Right lung (tissue), 5 donors: ENCODE results near the gene MYCBP2. TPM values are rescaled to one million over a fixed set of nuclear protein-coding genes. Genes with fewer than 3 reads are reported as not detected.
"Not testable (repeated sequence)": the region's sequence is repeated elsewhere in the genome, so short reads cannot be mapped to it uniquely, and the experiment has no call there.

ENCODE experiments used
- DNase-seq, 2 donors: peaks; one replicate each; pipeline ENCODE4 v3.0.0-alpha.2; 2013
- polyA plus RNA-seq, 5 donors: library from polyadenylated mRNA; unstranded; fragments of 120-200 nt; gene quantifications; one replicate each; pipeline versions ENCODE4 v1.2.1 to v1.2.3, GENCODE V29; 2013; ENCODE audit warnings: inconsistent platforms in 1 of 5, low replicate concordance in 1 of 5; ENCODE audit not compliant: insufficient read length in 5 of 5, insufficient read depth in 1 of 5

Gene MYCBP2
- polyA plus RNA-seq, 5 donors: 57.6 to 77.4 (median 69.5) TPM

GRCh38 chr13:77300176-77301037, 26.5 kb downstream of the MYCBP2 start:
- DNase-seq: peak; percentile 36 to 38

GRCh38 chr13:77299587-77299986, 27.3 kb downstream of the MYCBP2 start:
- no peak for DNase-seq

- no peak for DNase-seq
Measured at GRCh38 chr13:77298426-77298825, 28.5 kb downstream of the MYCBP2 start.

- no peak for DNase-seq
Measured at GRCh38 chr13:77291774-77292173, 35.1 kb downstream of the MYCBP2 start.

DNA sequence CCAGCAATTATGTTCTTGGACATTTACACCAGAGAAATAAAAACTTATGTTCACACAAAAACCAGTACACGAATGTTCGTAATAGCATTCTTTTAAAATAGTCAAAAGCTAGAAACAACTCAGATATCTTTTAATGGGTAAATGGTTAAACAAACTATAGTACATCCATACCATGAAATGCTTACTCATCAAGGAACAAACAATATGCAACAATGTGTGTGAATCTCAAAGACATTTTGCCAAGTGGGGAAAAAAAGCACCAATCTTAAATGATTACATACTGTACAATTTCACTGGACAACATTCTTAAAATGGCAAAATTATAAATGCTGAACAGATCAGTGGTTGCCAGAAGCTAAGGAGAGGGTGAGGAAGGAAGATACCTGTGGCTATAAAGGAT, 36.6 kb downstream of the MYCBP2 start:
- DNase-seq: no peak

- no peak for DNase-seq
Measured at GRCh38 chr13:77289851-77290250, 37.0 kb downstream of the MYCBP2 start.

DNA sequence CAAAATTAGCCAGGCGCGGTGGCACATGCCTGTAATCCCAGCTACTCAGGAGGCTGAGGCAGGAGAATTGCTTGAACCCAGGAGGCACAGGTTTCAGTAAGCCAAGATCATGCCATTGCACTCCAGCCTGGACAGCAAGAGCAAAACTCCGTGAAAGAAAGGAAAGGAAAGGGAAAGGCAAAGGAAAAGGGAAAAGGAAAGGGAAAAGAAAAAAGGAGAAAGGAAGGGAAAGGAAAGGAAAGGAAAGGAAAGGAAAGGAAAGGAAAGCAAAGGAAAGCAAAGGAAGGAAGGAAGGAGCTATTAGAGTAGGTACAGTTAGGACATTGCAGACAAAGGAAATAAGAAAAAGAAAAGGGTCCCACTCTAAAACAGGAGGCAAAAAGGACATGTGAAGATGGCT, 41.3 kb downstream of the MYCBP2 start:
- not testable (repeated sequence) for DNase-seq

GRCh38 chr13:77285098-77285497, 41.8 kb downstream of the MYCBP2 start:
- no peak for DNase-seq

DNA sequence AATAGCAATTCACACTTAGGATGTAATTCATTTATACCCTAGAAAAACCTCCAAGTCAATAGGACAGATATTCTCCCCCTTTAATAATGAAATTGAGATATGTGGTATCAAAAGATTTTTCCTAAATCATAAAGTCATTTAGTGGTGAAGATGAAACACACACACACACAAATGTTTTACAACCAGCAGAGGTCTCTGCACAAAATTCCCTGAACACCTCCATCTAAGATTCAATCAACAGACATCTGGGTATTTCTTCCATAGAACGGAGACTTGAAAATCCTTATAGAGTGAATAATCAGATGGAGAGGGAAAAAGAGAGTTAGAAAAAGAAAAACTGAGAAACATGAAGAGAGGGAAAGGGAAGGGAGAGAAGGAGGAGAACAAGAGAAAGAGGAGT, 52.8 kb downstream of the MYCBP2 start:
- DNase-seq: no peak

DNA sequence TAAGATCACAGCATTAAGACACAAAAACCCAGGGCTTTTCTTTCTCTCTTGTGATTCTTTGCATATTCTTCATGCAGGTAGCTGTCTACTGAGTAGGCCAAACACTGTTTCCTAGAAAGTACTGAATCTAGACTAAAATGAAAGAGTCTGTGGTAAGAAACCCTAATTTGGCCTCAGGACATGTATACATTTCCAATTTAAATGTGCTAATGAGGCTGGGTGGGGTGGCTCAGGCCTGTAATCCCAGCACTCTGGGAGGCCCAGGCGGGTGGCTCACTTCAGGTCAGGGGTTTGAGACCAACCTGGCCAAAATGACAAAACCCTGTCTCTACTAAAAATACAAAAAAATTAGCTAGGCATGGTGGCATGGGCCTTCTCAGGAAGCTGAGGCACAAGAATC, 57.8 kb downstream of the MYCBP2 start:
- no peak for DNase-seq

GRCh38 chr13:77267362-77267761, 59.5 kb downstream of the MYCBP2 start:
- no peak for DNase-seq

- no peak for DNase-seq
Measured at GRCh38 chr13:77265336-77265735, 61.6 kb downstream of the MYCBP2 start.

DNA sequence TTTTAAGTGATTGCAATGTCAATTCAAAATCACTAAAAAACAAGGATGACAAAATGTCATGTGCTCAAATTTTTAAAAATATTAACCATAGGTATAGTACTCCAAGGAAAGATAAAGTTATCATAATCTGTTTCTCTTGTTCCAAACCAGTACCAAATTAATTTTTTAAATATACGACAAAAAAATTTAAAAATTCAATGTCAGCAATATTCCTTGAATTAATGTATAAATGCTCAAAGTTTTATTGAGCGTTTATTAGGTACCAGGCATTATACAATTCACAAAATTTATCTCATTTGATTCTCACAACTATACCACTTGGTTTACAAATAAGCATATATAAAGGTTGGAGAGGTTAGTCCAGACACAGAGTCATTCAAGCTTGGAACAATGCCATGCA, 64.7 kb downstream of the MYCBP2 start:
- DNase-seq: no peak

DNA sequence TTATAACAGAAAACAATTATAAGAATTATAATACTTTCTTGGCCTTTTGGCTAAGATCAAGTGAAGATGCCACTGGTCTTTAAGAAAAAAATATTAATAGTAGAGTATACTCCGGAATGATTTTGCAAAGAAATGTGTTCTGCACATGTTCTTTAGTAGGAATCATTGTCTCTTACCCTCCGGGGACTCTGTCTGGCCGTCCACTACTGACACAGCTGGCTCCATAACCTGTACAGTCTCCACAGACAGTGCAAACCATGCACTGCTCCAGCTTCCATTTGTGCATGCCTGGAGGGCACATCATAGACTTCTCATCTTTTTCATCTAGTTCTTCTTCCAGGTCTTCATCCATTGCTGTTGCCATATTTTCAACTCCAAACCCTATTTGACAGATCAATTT, 75.9 kb downstream of the MYCBP2 start:
- no peak for DNase-seq

GRCh38 chr13:77245224-77245623, 81.7 kb downstream of the MYCBP2 start:
- not testable (repeated sequence) for DNase-seq

GRCh38 chr13:77239312-77239711, 87.6 kb downstream of the MYCBP2 start:
- DNase-seq: no peak

- no peak for DNase-seq
Measured at GRCh38 chr13:77235456-77236022, 91.4 kb downstream of the MYCBP2 start.

GRCh38 chr13:77233159-77233558, 93.7 kb downstream of the MYCBP2 start:
- no peak for DNase-seq

GRCh38 chr13:77230560-77230959, 96.3 kb downstream of the MYCBP2 start:
- DNase-seq: no peak

DNA sequence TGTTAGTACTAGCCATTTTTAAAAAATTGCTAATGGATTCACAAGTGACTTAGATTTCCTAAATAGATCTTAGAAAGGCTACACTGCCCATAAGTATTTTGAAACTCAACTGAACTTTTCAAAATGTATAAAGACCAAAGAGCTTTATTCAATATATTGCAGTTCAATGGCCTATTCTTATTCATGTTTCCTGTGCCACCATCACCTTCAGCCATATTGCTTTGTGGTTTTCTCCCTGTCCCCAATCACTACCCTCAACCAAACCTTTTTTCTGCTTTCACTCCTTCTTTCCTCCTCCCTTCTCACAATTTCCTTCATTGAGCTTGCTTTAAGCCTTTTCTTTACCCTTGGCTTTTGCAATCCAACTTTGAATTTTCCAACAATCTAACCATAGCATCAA, 100.9 kb downstream of the MYCBP2 start:
- no peak for DNase-seq

DNA sequence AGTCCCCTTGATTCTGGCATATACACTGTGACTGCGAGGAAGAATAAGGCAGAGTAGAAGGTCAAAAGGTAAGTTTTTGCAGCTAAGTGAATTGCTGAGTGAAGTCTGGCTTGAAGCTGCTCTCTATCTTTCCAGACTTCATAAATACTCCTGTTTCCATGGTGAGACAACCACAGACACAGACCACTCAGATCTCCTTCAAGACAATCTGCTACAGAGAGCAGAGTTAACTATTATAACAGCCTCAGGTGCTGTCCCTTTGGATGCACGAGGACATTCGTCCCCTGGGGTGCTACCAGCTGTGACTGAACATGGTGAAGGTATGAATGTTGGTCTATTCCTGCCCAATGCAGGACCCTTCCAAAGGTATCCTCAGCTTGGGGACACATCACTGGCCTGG, 104.0 kb downstream of the MYCBP2 start:
- no peak for DNase-seq

DNA sequence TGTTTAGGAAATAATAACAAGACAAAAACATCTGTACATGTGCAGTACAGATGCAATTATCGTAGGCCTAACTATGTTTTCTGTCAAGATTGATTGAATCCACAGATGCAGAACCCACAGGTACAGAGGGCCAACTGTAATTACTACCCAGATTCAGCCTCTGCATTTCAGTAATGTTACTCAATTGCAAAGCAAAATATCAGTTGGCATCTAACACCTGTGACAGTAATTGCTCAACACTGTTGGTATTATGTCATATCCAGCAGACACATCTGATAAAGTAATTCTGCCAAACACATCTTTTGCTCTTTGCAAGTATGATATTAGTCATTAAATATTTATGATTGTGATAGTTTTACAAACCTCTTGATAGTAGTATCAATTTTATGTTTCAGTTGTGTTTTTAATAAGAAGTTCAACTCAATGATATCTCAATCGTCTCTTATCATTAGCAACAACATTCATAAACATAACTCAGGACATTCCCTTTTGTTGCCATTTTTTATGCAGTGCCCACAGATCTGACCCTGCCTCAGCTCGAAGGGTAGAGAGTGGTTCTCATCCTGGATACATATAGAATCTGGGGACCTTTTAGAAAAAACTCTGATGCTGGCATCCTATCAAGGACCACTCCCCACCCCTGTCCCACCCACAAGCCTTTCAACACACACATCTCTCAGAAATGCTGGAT, 104.7 kb downstream of the MYCBP2 start:
- DNase-seq: no peak

- DNase-seq: no peak
Measured at GRCh38 chr13:77219401-77219800, 107.5 kb downstream of the MYCBP2 start.
